IgD-negative memory B cell (primary cell): Measurements from ENCODE around the gene MYO10. TPM values are rescaled to one million over a fixed set of nuclear protein-coding genes. Genes with fewer than 3 reads are reported as not detected.
"Not testable (repeated sequence)": the region's sequence is repeated elsewhere in the genome, so short reads cannot be mapped to it uniquely, and the experiment has no call there.

Experiments
- H3K27ac Mint-ChIP-seq, 3 donors: one replicate each; pipeline ENCODE4 v1.8.0; 2020 to 2022; ENCODE audit warnings: mild to moderate bottlenecking in 3 of 3, mixed read lengths in 3 of 3, moderate library complexity in 1 of 3
- H3K27me3 Mint-ChIP-seq: one replicate; pipeline ENCODE4 v1.8.0; 2021; ENCODE audit warnings: mixed read lengths
- H3K36me3 Mint-ChIP-seq: one replicate; pipeline ENCODE4 v1.8.0; 2020; ENCODE audit warnings: mild to moderate bottlenecking, mixed read lengths
- H3K4me1 Mint-ChIP-seq, 3 donors: one replicate each; pipeline ENCODE4 v1.8.0; 2020 to 2022; ENCODE audit warnings: mixed read lengths in 3 of 3, mild to moderate bottlenecking in 1 of 3
- H3K4me3 Mint-ChIP-seq, 4 donors: one replicate each; pipeline ENCODE4 v1.8.0; 2020 to 2022; ENCODE audit warnings: mild to moderate bottlenecking in 4 of 4, mixed read lengths in 4 of 4, moderate library complexity in 3 of 4
- H3K9me3 Mint-ChIP-seq, 3 donors: one replicate each; pipeline ENCODE4 v1.8.0; 2020 to 2021; ENCODE audit warnings: mixed read lengths in 3 of 3, mild to moderate bottlenecking in 1 of 3
- polyA plus RNA-seq: library from polyadenylated mRNA; unstranded; fragments of 300-500 nt; fragmentation: Illumina TruSeq; gene quantifications from one replicate; pipeline ENCODE4 v1.2.3, GENCODE V29; 2021

The MYO10 gene
- polyA plus RNA-seq = not detected

GRCh38 chr5:16936150-16936988 lies at the start of gene MYO10:
Gene MYO10 (minus strand): TSS chr5:16936288. CDS start chr5:16935808, 480 bp downstream.
- peak within 1 kb of the TSS in 2 of 3 donors; percentile 14 to 80 for H3K27ac Mint-ChIP-seq
- H3K27me3 Mint-ChIP-seq = peaks cover 56% of the 10 kb centered on the region
- H3K9me3 Mint-ChIP-seq = peaks cover 0 to 4% (median 0%) of the 10 kb centered on the region in 3 donors
- no peaks in the 10 kb centered on the region for H3K36me3 Mint-ChIP-seq
- peaks cover 9 to 19% (median 11%) of the 10 kb centered on the region in 3 donors for H3K4me1 Mint-ChIP-seq
- peak within 1 kb of the TSS; percentile 73 to 89 (median 81) for H3K4me3 Mint-ChIP-seq

- H3K36me3 Mint-ChIP-seq, H3K4me3 Mint-ChIP-seq, H3K27ac Mint-ChIP-seq, H3K27me3 Mint-ChIP-seq, H3K4me1 Mint-ChIP-seq, H3K9me3 Mint-ChIP-seq: not testable (repeated sequence)
Observed at GRCh38 chr5:16985304-16985703, 49.2 kb upstream of the MYO10 start.

GRCh38 chr5:16983972-16984371 lies 47.9 kb upstream of the MYO10 start:
- peaks cover 0 to 5% (median 4%) of the 10 kb centered on the region in 3 donors for H3K9me3 Mint-ChIP-seq
- no peaks in the 10 kb centered on the region for H3K27me3 Mint-ChIP-seq
- H3K4me1 Mint-ChIP-seq = peaks cover 0 to 1% (median 0%) of the 10 kb centered on the region in 3 donors
- no peak overlapping the region for H3K4me3 Mint-ChIP-seq
- H3K36me3 Mint-ChIP-seq = no peaks in the 10 kb centered on the region
- no peak overlapping the region for H3K27ac Mint-ChIP-seq

DNA sequence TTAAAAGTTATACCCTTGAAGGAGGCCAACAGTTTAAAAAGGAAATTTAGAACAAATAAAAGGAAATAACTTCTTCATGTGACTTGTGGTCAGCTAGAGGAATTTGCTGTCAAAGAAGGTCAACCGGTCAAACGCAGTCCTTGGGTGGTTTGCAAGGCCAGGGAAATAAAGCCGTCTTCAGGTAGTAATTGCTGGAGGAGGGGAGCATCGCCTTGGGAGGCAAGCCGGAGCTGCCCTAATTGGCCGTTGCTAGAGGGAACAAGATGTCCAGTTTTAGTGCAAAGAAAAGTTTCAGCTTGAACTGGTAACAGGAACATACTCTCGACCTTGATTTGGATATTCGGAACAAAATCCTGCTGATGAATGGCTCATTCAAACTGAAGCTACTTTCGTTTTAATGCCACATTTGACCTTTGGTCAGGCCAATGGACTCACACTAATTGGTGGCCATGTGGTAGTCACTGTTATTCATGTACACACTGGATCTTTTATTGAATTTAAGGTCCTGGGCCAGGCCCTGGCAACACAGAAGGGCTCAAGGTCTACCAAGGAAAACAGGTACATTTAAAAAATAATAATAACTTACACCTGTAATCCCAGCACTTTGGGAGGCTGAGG lies 47.0 kb upstream of the MYO10 start:
- H3K27ac Mint-ChIP-seq = no peak overlapping the region
- H3K36me3 Mint-ChIP-seq = no peaks in the 10 kb centered on the region
- peaks cover 0 to 5% (median 4%) of the 10 kb centered on the region in 3 donors for H3K9me3 Mint-ChIP-seq
- peaks cover 0 to 1% (median 0%) of the 10 kb centered on the region in 3 donors for H3K4me1 Mint-ChIP-seq
- H3K4me3 Mint-ChIP-seq = no peak overlapping the region
- H3K27me3 Mint-ChIP-seq = no peaks in the 10 kb centered on the region

- Mint-ChIP-seq H3K4me3 (no peak overlapping the region), H3K4me1 (peaks cover 0 to 1% (median 0%) of the 10 kb centered on the region in 3 donors), H3K27me3 (no peaks in the 10 kb centered on the region), H3K9me3 (peaks cover 0 to 5% (median 4%) of the 10 kb centered on the region in 3 donors), H3K36me3 (no peaks in the 10 kb centered on the region), H3K27ac (no peak overlapping the region)
Observed at GRCh38 chr5:16981700-16982099, 45.6 kb upstream of the MYO10 start.

DNA sequence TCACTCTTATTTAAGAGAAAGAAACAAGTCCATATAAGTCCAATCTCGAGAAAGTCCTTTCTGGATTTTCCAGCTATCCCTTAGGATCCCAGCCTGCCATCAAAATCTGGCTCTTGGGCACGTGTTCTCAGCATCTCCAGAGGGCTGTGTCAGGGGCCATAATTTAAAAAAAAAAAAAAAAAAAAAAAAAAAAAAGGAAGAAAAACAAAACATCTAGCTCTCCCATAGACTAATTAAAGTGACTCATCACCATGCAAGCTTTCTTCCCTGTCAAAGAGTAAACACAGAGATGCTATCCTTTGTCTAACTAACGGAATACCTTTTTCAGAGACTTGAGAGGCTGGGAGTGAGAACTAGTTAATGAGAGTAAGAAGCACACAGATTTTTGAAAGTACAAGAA lies 44.9 kb upstream of the MYO10 start:
- peaks cover 0 to 5% (median 4%) of the 10 kb centered on the region in 3 donors for H3K9me3 Mint-ChIP-seq
- H3K4me1 Mint-ChIP-seq = peaks cover 0 to 1% (median 0%) of the 10 kb centered on the region in 3 donors
- no peaks in the 10 kb centered on the region for H3K36me3 Mint-ChIP-seq
- H3K4me3 Mint-ChIP-seq = no peak overlapping the region
- H3K27me3 Mint-ChIP-seq = no peaks in the 10 kb centered on the region
- no peak overlapping the region for H3K27ac Mint-ChIP-seq

- H3K27ac Mint-ChIP-seq = no peak overlapping the region
- H3K4me1 Mint-ChIP-seq = peaks cover 0 to 1% (median 0%) of the 10 kb centered on the region in 3 donors
- H3K9me3 Mint-ChIP-seq = peaks cover 0 to 6% (median 0%) of the 10 kb centered on the region in 3 donors
- H3K4me3 Mint-ChIP-seq = no peak overlapping the region
- H3K27me3 Mint-ChIP-seq = no peaks in the 10 kb centered on the region
- H3K36me3 Mint-ChIP-seq = peaks cover 3% of the 10 kb centered on the region
Observed at GRCh38 chr5:16978296-16978695, 42.2 kb upstream of the MYO10 start.

DNA sequence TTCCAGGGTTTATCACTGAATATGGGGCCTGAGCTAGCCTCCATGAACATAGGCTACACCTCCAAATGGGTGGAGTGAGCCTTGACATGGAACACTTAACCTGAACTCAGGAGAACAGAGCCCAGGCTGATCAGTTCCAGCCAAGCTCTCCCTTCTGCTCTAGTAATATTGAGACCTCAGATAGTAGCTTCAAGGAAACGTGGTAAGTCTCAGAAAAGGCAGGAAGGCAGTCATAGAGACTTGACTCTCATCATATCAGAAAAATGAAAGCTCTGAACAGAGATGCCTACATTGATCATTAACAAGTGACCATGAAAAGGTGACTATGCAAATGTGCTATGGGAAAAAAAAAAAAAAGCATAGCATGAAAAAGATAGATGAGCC lies 40.5 kb upstream of the MYO10 start:
- H3K27me3 Mint-ChIP-seq = no peaks in the 10 kb centered on the region
- peaks cover 0 to 8% (median 2%) of the 10 kb centered on the region in 3 donors for H3K9me3 Mint-ChIP-seq
- peaks cover 0 to 1% (median 0%) of the 10 kb centered on the region in 3 donors for H3K4me1 Mint-ChIP-seq
- H3K36me3 Mint-ChIP-seq = peaks cover 5% of the 10 kb centered on the region
- H3K4me3 Mint-ChIP-seq = no peak overlapping the region
- no peak overlapping the region for H3K27ac Mint-ChIP-seq

GRCh38 chr5:16975950-16976624 lies 40.0 kb upstream of the MYO10 start:
- Mint-ChIP-seq H3K4me1 (peaks cover 0 to under 1% (median 0%) of the 10 kb centered on the region in 3 donors), H3K4me3 (no peak overlapping the region), H3K27ac (no peak overlapping the region)

DNA sequence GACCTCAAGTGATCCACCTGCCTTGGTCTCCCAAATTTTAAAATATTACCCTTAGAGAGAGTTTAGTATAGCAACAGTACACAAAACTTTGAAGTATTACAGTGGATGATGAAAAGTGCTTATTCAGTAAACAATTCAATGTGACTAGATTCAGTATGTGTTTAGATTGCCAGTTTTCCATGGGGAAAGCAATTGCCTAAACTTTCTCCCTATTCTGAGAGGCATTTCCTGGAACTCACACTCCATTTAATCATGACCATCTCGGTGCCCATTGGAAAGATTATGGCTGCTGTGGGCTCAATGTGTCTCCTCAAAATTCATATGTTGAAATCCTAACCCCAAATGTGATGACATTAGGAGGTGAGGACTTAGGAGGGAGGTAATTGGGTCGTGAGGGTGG lies 38.9 kb upstream of the MYO10 start:
- H3K4me3 Mint-ChIP-seq = no peak overlapping the region
- H3K4me1 Mint-ChIP-seq = no peaks in the 10 kb centered on the region
- H3K9me3 Mint-ChIP-seq = peaks cover 0 to 4% (median 2%) of the 10 kb centered on the region in 3 donors
- peaks cover 5% of the 10 kb centered on the region for H3K36me3 Mint-ChIP-seq
- no peaks in the 10 kb centered on the region for H3K27me3 Mint-ChIP-seq
- H3K27ac Mint-ChIP-seq = no peak overlapping the region

More at GRCh38 chr5:16975950-16976624, 40.0 kb upstream of the MYO10 start:
- Mint-ChIP-seq H3K9me3 (peaks cover 0 to 6% (median 2%) of the 10 kb centered on the region in 3 donors), H3K27me3 (no peaks in the 10 kb centered on the region), H3K36me3 (peaks cover 5% of the 10 kb centered on the region)

GRCh38 chr5:16970826-16971225 lies 34.7 kb upstream of the MYO10 start:
- Mint-ChIP-seq H3K9me3 (peaks cover 0 to 4% (median 2%) of the 10 kb centered on the region in 3 donors), H3K27ac (no peak overlapping the region), H3K36me3 (peaks cover 5% of the 10 kb centered on the region), H3K4me3 (no peak overlapping the region), H3K4me1 (no peaks in the 10 kb centered on the region), H3K27me3 (no peaks in the 10 kb centered on the region)

DNA sequence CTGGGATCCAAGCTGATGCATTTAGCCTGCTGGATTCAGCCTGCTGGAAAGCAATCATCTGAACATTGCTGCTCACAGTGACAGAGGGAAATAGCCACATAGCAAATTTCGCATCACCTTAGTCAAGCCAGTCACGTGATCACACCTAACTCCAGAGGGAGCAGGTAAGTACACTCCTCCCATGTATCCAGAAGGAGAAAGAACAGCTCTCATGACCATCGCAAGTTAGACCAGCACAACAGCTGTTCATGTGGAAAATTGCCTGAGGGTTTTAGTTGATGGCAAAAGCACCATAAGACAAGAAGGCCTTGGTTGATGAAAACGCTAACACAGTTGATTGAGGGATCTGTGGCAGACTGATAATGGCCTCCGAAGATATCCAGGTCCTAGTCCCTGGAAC lies 34.2 kb upstream of the MYO10 start:
- Mint-ChIP-seq H3K9me3 (peaks cover 0 to 2% (median 2%) of the 10 kb centered on the region in 3 donors), H3K4me1 (no peaks in the 10 kb centered on the region), H3K4me3 (no peak overlapping the region), H3K36me3 (peaks cover 5% of the 10 kb centered on the region), H3K27me3 (no peaks in the 10 kb centered on the region), H3K27ac (no peak overlapping the region)

DNA sequence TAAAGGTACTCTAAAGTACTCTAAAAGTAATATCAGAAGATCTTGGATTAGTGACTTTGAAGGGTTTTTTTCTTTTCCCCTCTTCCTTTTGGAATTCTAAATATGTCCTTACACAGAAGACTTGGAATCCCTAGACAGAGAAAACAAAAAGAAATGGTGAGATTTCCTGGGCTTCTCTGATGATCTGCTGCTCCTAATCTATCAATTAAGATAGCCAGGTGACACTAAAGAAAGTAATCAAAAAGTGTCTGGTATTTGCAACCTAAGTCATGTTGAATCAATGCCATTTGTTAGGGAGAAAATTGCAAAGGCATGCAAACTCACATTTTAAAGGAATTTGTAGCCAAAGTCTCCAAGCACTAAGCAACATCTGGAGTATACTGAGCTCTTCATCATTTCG lies 29.5 kb upstream of the MYO10 start:
- Mint-ChIP-seq H3K27me3 (no peaks in the 10 kb centered on the region), H3K9me3 (peaks cover 0 to 2% (median 0%) of the 10 kb centered on the region in 3 donors), H3K4me1 (no peaks in the 10 kb centered on the region), H3K4me3 (no peak overlapping the region), H3K36me3 (no peaks in the 10 kb centered on the region), H3K27ac (no peak overlapping the region)

DNA sequence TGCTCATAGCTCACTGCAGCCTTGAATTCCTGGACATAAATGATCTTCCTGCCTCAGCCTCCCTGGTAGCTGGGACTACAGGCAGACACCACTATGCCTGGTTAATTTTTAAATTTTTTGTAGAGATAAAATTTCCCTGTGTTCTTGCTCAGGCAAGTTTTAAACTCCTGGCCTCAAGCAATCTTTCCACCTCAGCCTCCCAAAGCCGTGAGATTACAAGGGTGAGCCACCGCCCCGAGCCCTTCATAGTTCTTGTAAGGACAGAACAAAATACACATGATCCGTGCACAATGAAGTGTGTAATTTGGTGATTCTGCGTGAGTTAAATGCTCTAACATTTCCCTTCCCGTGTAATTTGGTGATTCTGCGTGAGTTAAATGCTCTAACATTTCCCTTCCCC lies 27.7 kb upstream of the MYO10 start:
- Mint-ChIP-seq H3K4me1 (no peaks in the 10 kb centered on the region), H3K4me3 (no peak overlapping the region), H3K9me3 (peaks cover 0 to 2% (median 0%) of the 10 kb centered on the region in 3 donors)

GRCh38 chr5:16961131-16961530 lies 25.0 kb upstream of the MYO10 start:
- no peak overlapping the region for H3K27ac Mint-ChIP-seq
- no peak overlapping the region for H3K4me3 Mint-ChIP-seq
- no peaks in the 10 kb centered on the region for H3K27me3 Mint-ChIP-seq
- no peaks in the 10 kb centered on the region for H3K4me1 Mint-ChIP-seq
- H3K36me3 Mint-ChIP-seq = no peaks in the 10 kb centered on the region
- H3K9me3 Mint-ChIP-seq = peaks cover 0 to 6% (median 0%) of the 10 kb centered on the region in 3 donors

More for the DNA sequence above, 27.7 kb upstream of the MYO10 start:
- Mint-ChIP-seq H3K27me3 (no peaks in the 10 kb centered on the region), H3K27ac (peak overlapping the region in 1 of 3 donors; percentile 74), H3K36me3 (no peaks in the 10 kb centered on the region)
